Measurements from ENCODE around the gene PDS5A.
"Not testable (repeated sequence)": the region's sequence is repeated elsewhere in the genome, so short reads cannot be mapped to it uniquely, and the experiment has no call there.

The PDS5A gene

DNA sequence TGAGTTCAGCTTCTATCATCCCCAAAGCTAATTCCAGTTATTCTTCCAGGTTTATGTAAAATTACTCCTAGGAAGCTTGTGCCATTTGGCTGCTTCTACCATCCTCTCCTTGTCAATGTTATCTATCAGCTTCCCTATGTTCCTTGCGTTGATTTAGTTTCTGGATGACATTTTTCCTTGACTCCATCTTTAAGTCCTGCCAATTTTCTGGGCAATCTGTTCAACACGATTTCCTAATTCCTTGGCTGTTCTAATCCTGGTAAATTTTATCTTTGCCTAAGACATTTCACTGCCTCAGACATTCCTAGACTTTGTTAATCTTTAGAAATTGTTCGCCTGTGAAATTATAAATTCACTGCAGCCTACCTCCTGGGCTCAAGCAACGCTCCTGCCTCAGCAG is 125.1 kb downstream of the PDS5A start:
- Histone ChIP-seq H3K36me3 (ENCODE audit: insufficient read depth, low read length) (peaks cover 26% of the 10 kb centered on the region), H3K4me1 (ENCODE audit: insufficient read depth, low read length) (no peaks in the 10 kb centered on the region), H3K4me3 (ENCODE audit: low read depth in 1 of 2, low read length in 2 of 2) (no peak overlapping the region), H3K9me3 (ENCODE audit: low read length) (no peaks in the 10 kb centered on the region), H3K9ac (ENCODE audit: low read length) (no peak overlapping the region), H3K27me3 (ENCODE audit: control insufficient read depth in 1 of 2, insufficient read depth in 2 of 2, low read length in 2 of 2) (no peaks in the 10 kb centered on the region), H3K27ac (ENCODE audit: low read depth, low read length) (no peak overlapping the region)

DNA sequence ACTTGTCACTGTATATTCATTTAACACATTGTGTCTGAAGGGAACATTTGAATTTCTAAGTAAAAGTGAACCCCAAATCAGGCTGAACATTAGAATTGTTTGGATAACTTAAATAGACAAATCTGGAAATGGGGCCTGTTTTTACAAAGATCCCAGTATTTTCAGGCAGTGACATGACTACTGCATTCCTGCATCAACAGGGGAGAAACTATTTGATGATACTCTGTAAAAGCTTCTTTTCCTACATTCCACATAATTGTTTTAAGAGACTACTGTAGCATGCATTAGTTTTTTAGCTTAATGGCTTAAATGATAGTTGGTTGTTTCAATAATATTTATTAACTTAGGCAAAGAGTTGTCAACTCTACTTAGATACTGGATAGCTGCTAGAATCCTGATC is 127.0 kb downstream of the PDS5A start:
- peaks cover 35% of the 10 kb centered on the region for H3K36me3 ChIP-seq (ENCODE audit: insufficient read depth, low read length)
- no peak overlapping the region for H3K4me3 ChIP-seq (ENCODE audit: low read depth in 1 of 2, low read length in 2 of 2)
- H3K9me3 ChIP-seq (ENCODE audit: low read length), result no peaks in the 10 kb centered on the region
- no peak overlapping the region for H3K27ac ChIP-seq (ENCODE audit: low read depth, low read length)
- no peak overlapping the region for H3K9ac ChIP-seq (ENCODE audit: low read length)
- no peaks in the 10 kb centered on the region for H3K27me3 ChIP-seq (ENCODE audit: control insufficient read depth in 1 of 2, insufficient read depth in 2 of 2, low read length in 2 of 2)
- H3K4me1 ChIP-seq (ENCODE audit: insufficient read depth, low read length), result no peaks in the 10 kb centered on the region

DNA sequence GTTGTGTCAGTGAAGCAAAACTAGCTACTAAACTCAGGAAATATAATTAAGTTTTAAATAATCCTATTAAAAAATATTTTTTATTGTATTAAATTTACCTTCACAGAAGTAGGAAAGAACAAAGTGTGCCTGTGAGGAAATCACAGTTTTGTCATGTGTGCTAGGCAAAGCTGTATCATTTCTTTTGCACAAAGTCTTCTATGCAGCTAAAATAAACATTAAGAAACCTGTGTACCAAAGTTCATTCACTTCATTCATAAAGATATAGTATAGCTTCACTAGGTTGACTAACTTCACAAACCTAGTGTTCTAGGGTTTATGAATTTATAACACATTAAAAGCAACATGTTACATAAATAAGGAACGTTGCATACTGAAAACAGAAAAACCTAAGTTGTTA is 131.0 kb downstream of the PDS5A start:
- Histone ChIP-seq H3K4me1 (ENCODE audit: insufficient read depth, low read length) (no peaks in the 10 kb centered on the region), H3K9ac (ENCODE audit: low read length) (no peak overlapping the region), H3K9me3 (ENCODE audit: low read length) (no peaks in the 10 kb centered on the region), H3K36me3 (ENCODE audit: insufficient read depth, low read length) (peaks cover 42% of the 10 kb centered on the region), H3K27ac (ENCODE audit: low read depth, low read length) (no peak overlapping the region), H3K4me3 (ENCODE audit: low read depth in 1 of 2, low read length in 2 of 2) (no peak overlapping the region), H3K27me3 (ENCODE audit: control insufficient read depth in 1 of 2, insufficient read depth in 2 of 2, low read length in 2 of 2) (no peaks in the 10 kb centered on the region)

GRCh38 chr4:39846120-39846519 is 131.6 kb downstream of the PDS5A start:
- H3K9ac ChIP-seq (ENCODE audit: low read length), result no peak overlapping the region
- no peaks in the 10 kb centered on the region for H3K9me3 ChIP-seq (ENCODE audit: low read length)
- peaks cover 48% of the 10 kb centered on the region for H3K36me3 ChIP-seq (ENCODE audit: insufficient read depth, low read length)
- no peak overlapping the region for H3K27ac ChIP-seq (ENCODE audit: low read depth, low read length)
- no peak overlapping the region for H3K4me3 ChIP-seq (ENCODE audit: low read depth in 1 of 2, low read length in 2 of 2)
- no peaks in the 10 kb centered on the region for H3K4me1 ChIP-seq (ENCODE audit: insufficient read depth, low read length)
- no peaks in the 10 kb centered on the region for H3K27me3 ChIP-seq (ENCODE audit: control insufficient read depth in 1 of 2, insufficient read depth in 2 of 2, low read length in 2 of 2)

DNA sequence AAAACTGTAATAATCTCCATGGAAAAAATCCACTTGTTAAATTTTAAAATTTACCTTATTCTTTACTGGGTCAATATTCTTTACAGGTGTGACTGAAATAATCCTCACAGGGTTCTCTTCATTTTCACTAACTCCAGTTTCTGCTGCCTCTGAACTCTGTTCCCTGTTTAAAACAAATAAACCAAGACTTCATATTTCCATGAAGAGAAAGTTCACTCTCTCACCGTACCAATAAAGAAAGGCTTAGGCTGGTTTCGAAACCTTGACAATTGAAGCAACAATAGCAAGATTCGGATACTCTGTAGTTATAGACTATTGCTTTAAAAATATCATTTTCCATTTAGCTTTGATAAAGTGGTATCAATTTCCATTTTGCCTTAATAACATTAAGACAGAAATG is 135.8 kb downstream of the PDS5A start:
- H3K9me3 ChIP-seq (ENCODE audit: low read length), result no peaks in the 10 kb centered on the region
- H3K27ac ChIP-seq (ENCODE audit: low read depth, low read length), result no peak overlapping the region
- H3K4me1 ChIP-seq (ENCODE audit: insufficient read depth, low read length), result no peaks in the 10 kb centered on the region
- H3K27me3 ChIP-seq (ENCODE audit: control insufficient read depth in 1 of 2, insufficient read depth in 2 of 2, low read length in 2 of 2), result no peaks in the 10 kb centered on the region
- H3K36me3 ChIP-seq (ENCODE audit: insufficient read depth, low read length), result peaks cover 61% of the 10 kb centered on the region
- no peak overlapping the region for H3K4me3 ChIP-seq (ENCODE audit: low read depth in 1 of 2, low read length in 2 of 2)
- H3K9ac ChIP-seq (ENCODE audit: low read length), result no peak overlapping the region

GRCh38 chr4:39840516-39840915 is 137.2 kb downstream of the PDS5A start:
- not testable (repeated sequence) for H3K9ac ChIP-seq (ENCODE audit: low read length); H3K27ac ChIP-seq (ENCODE audit: low read depth, low read length); H3K4me3 ChIP-seq (ENCODE audit: low read depth in 1 of 2, low read length in 2 of 2); H3K9me3 ChIP-seq (ENCODE audit: low read length); H3K4me1 ChIP-seq (ENCODE audit: insufficient read depth, low read length); H3K27me3 ChIP-seq (ENCODE audit: control insufficient read depth in 1 of 2, insufficient read depth in 2 of 2, low read length in 2 of 2)
- peaks cover 57% of the 10 kb centered on the region for H3K36me3 ChIP-seq (ENCODE audit: insufficient read depth, low read length)

GRCh38 chr4:39840027-39840426 is 137.7 kb downstream of the PDS5A start:
- Histone ChIP-seq H3K27me3 (ENCODE audit: control insufficient read depth in 1 of 2, insufficient read depth in 2 of 2, low read length in 2 of 2) (no peaks in the 10 kb centered on the region), H3K4me3 (ENCODE audit: low read depth in 1 of 2, low read length in 2 of 2) (no peak overlapping the region), H3K36me3 (ENCODE audit: insufficient read depth, low read length) (peaks cover 60% of the 10 kb centered on the region), H3K27ac (ENCODE audit: low read depth, low read length) (no peak overlapping the region), H3K4me1 (ENCODE audit: insufficient read depth, low read length) (no peaks in the 10 kb centered on the region), H3K9ac (ENCODE audit: low read length) (no peak overlapping the region), H3K9me3 (ENCODE audit: low read length) (no peaks in the 10 kb centered on the region)

GRCh38 chr4:39838431-39838830 is 139.3 kb downstream of the PDS5A start:
- not testable (repeated sequence) for H3K4me1 ChIP-seq (ENCODE audit: insufficient read depth, low read length); H3K9ac ChIP-seq (ENCODE audit: low read length); H3K27me3 ChIP-seq (ENCODE audit: control insufficient read depth in 1 of 2, insufficient read depth in 2 of 2, low read length in 2 of 2); H3K4me3 ChIP-seq (ENCODE audit: low read depth in 1 of 2, low read length in 2 of 2); H3K9me3 ChIP-seq (ENCODE audit: low read length); H3K27ac ChIP-seq (ENCODE audit: low read depth, low read length)
- peaks cover 56% of the 10 kb centered on the region for H3K36me3 ChIP-seq (ENCODE audit: insufficient read depth, low read length)

- Histone ChIP-seq H3K9me3 (ENCODE audit: low read length) (no peaks in the 10 kb centered on the region), H3K27ac (ENCODE audit: low read depth, low read length) (no peak overlapping the region), H3K36me3 (ENCODE audit: insufficient read depth, low read length) (peaks cover 47% of the 10 kb centered on the region), H3K4me1 (ENCODE audit: insufficient read depth, low read length) (no peaks in the 10 kb centered on the region), H3K27me3 (ENCODE audit: control insufficient read depth in 1 of 2, insufficient read depth in 2 of 2, low read length in 2 of 2) (no peaks in the 10 kb centered on the region), H3K4me3 (ENCODE audit: low read depth in 1 of 2, low read length in 2 of 2) (no peak overlapping the region), H3K9ac (ENCODE audit: low read length) (no peak overlapping the region)
Measured at GRCh38 chr4:39834269-39834668, 143.4 kb downstream of the PDS5A start.

GRCh38 chr4:39825741-39826231 is 151.9 kb downstream of the PDS5A start:
- Histone ChIP-seq H3K36me3 (ENCODE audit: insufficient read depth, low read length) (peaks cover 25% of the 10 kb centered on the region), H3K27ac (ENCODE audit: low read depth, low read length) (no peak overlapping the region), H3K4me1 (ENCODE audit: insufficient read depth, low read length) (no peaks in the 10 kb centered on the region), H3K9me3 (ENCODE audit: low read length) (no peaks in the 10 kb centered on the region), H3K27me3 (ENCODE audit: control insufficient read depth in 1 of 2, insufficient read depth in 2 of 2, low read length in 2 of 2) (no peaks in the 10 kb centered on the region), H3K9ac (ENCODE audit: low read length) (no peak overlapping the region), H3K4me3 (ENCODE audit: low read depth in 1 of 2, low read length in 2 of 2) (no peak overlapping the region)

- Histone ChIP-seq H3K27me3 (ENCODE audit: control insufficient read depth in 1 of 2, insufficient read depth in 2 of 2, low read length in 2 of 2) (no peaks in the 10 kb centered on the region), H3K9me3 (ENCODE audit: low read length) (no peaks in the 10 kb centered on the region), H3K9ac (ENCODE audit: low read length) (no peak overlapping the region), H3K27ac (ENCODE audit: low read depth, low read length) (no peak overlapping the region), H3K36me3 (ENCODE audit: insufficient read depth, low read length) (peaks cover 20% of the 10 kb centered on the region), H3K4me3 (ENCODE audit: low read depth in 1 of 2, low read length in 2 of 2) (no peak overlapping the region), H3K4me1 (ENCODE audit: insufficient read depth, low read length) (no peaks in the 10 kb centered on the region)
Measured at GRCh38 chr4:39825090-39825489, 152.6 kb downstream of the PDS5A start.

- no peak overlapping the region for H3K9ac ChIP-seq (ENCODE audit: low read length)
- no peaks in the 10 kb centered on the region for H3K9me3 ChIP-seq (ENCODE audit: low read length)
- H3K4me1 ChIP-seq (ENCODE audit: insufficient read depth, low read length), result no peaks in the 10 kb centered on the region
- H3K4me3 ChIP-seq (ENCODE audit: low read depth in 1 of 2, low read length in 2 of 2), result no peak overlapping the region
- H3K27me3 ChIP-seq (ENCODE audit: control insufficient read depth in 1 of 2, insufficient read depth in 2 of 2, low read length in 2 of 2), result no peaks in the 10 kb centered on the region
- H3K36me3 ChIP-seq (ENCODE audit: insufficient read depth, low read length), result peaks cover 16% of the 10 kb centered on the region
- H3K27ac ChIP-seq (ENCODE audit: low read depth, low read length), result no peak overlapping the region
Measured at GRCh38 chr4:39823191-39823590, 154.5 kb downstream of the PDS5A start.

All from muscle layer of colon (tissue), 2 donors.